Raji (cell line): ENCODE results near the gene ZNF681.

Source experiments
- POLR2A ChIP-seq: IDR thresholded peaks from 2 replicates; pipeline ENCODE4 v1.6.1; 2011; ENCODE audit warnings: low read depth, low read length, control low read depth; ENCODE audit not compliant: insufficient read depth

Gene ZNF681

GRCh38 chr19:23758187-23759074 is at the start of gene ZNF681:
ZNF681 (minus strand) TSS chr19:23758891; CDS start chr19:23758749, 142 bp downstream.
- peak; percentile 65 for TF ChIP-seq POLR2A

- TF ChIP-seq POLR2A, result no peak
These were observed 46.0 kb upstream of the ZNF681 start for GRCh38 chr19:23804676-23805075.

GRCh38 chr19:23802290-23802689 is 43.6 kb upstream of the ZNF681 start:
- TF ChIP-seq POLR2A, result no peak

- TF ChIP-seq POLR2A, result no peak
These were observed 43.1 kb upstream of the ZNF681 start for GRCh38 chr19:23801803-23802202.

DNA sequence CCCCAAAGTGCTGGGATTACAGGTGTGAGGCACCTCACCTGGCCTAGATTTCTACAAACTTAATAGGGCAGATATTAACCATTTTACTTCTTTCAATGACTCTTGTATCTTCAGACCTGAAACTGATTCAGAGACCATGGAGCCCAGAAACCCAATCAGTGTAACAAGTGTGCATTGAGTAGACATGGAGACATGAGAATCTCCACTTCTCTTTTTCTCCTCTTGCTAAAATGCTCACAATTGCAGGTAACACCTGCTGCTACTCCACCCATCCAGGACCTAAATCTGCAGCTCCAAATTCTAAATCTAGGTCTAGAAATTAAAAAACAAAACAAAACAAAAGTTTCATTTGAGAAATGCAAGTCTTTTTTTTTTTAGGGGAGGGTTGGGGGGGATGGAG is 42.2 kb upstream of the ZNF681 start:
- TF ChIP-seq POLR2A, result no peak

- TF ChIP-seq POLR2A, result no peak
These were observed 41.6 kb upstream of the ZNF681 start for GRCh38 chr19:23800271-23800670.

GRCh38 chr19:23799321-23799720 is 40.6 kb upstream of the ZNF681 start:
- TF ChIP-seq POLR2A, result no peak

GRCh38 chr19:23795462-23795861 is 36.8 kb upstream of the ZNF681 start:
- no peak for TF ChIP-seq POLR2A

DNA sequence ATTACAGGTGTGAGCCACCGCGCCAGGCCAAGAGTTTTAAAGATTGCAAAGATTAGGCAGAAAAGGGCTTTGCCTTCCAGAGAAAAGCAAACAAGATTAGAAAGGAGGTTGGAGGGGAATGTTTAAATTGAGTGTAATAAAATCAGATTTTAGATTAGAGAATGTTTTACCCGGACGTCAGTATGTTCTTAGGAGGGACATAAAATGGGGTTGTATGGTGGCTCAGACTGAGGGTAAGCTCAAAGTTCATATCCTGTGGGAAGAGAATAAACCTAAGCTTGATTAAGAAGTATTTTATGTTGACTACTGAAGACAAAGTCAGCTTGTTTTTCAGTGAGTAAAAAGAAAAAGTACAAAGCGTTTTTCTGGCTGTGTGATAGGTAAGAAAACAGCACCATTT is 34.1 kb upstream of the ZNF681 start:
- no peak for TF ChIP-seq POLR2A

- no peak for TF ChIP-seq POLR2A
These were observed 32.2 kb upstream of the ZNF681 start for GRCh38 chr19:23790641-23791488.

- TF ChIP-seq POLR2A, result no peak
These were observed 30.6 kb upstream of the ZNF681 start for GRCh38 chr19:23789246-23789645.

GRCh38 chr19:23788411-23788810 is 29.7 kb upstream of the ZNF681 start:
- no peak for TF ChIP-seq POLR2A

DNA sequence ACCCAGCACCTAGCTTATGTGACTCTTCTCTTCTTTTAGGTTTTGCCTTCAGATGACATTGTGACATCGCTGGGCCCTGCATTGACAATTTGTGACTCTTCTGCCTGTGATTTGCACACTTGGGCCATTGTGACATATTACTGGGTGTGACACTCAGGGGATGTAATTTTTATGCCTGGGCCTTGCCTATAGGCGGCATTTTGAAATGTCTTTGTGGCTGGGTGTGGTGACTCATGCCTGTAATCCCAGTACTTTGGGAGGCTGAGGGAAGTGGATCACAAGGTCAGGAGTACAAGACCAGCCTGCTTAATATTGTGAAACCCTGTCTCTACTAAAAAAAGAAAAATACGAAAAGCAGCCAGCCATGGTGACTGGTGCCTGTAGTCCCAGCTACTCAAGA is 28.4 kb upstream of the ZNF681 start:
- TF ChIP-seq POLR2A, result no peak

- no peak for TF ChIP-seq POLR2A
These were observed 27.3 kb upstream of the ZNF681 start for GRCh38 chr19:23785982-23786381.

- TF ChIP-seq POLR2A, result no peak
These were observed 25.6 kb upstream of the ZNF681 start for GRCh38 chr19:23784274-23784673.

DNA sequence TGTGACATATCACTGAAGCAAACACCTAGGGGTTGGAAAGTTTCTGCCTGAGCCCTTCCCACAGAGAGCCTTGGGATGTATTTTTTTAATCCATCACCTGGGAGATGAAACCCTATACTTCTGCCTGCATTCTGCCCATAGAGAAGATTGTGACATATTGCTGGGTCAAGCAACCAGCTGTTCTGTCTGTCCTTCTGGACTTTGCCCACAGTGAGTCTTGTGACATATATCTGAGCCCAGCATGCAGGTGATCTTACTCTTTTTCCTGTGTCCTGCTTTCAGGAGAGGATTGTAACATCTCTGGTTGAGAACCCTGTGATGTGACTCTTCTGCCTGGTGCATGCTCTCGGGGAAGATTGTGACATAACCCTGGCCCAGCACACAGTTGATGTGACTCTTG is 24.9 kb upstream of the ZNF681 start:
- no peak for TF ChIP-seq POLR2A
